ENCODE results near the gene LDB2. TPM values are rescaled to one million over a fixed set of nuclear protein-coding genes. Genes with fewer than 3 reads are reported as not detected.

The LDB2 gene
- total RNA-seq, 1 experiment from 2014 or later, result 8.0 TPM

GRCh38 chr4:16480011-16480410, 418.4 kb downstream of the LDB2 start:
- H3K4me1 ChIP-seq (replicated peaks), result no peaks in the 10 kb centered on the region
- DNase-seq (ENCODE audit: low read depth in 1 of 2, low spot score in 2 of 2), result no peak
- no peaks in the 10 kb centered on the region for H3K27me3 ChIP-seq (replicated peaks)

GRCh38 chr4:16472537-16472936, 425.9 kb downstream of the LDB2 start:
- H3K27ac ChIP-seq, result no peak overlapping the region
- H3K9me3 ChIP-seq (replicated peaks), result no peaks in the 10 kb centered on the region
- no peaks in the 10 kb centered on the region for H3K36me3 ChIP-seq
- DNase-seq (ENCODE audit: low read depth in 1 of 2, low spot score in 2 of 2), result no peak
- H3K27me3 ChIP-seq (replicated peaks), result no peaks in the 10 kb centered on the region
- H3K4me1 ChIP-seq (replicated peaks), result no peaks in the 10 kb centered on the region
- no peak overlapping the region for H3K4me3 ChIP-seq

More at GRCh38 chr4:16480011-16480410, 418.4 kb downstream of the LDB2 start:
- no peak overlapping the region for H3K27ac ChIP-seq
- no peaks in the 10 kb centered on the region for H3K36me3 ChIP-seq
- no peaks in the 10 kb centered on the region for H3K9me3 ChIP-seq (replicated peaks)
- no peak overlapping the region for H3K4me3 ChIP-seq

GRCh38 chr4:16467061-16467460, 431.4 kb downstream of the LDB2 start:
- no peak overlapping the region for H3K4me3 ChIP-seq
- no peaks in the 10 kb centered on the region for H3K36me3 ChIP-seq
- H3K4me1 ChIP-seq (replicated peaks), result no peaks in the 10 kb centered on the region
- no peak overlapping the region for H3K27ac ChIP-seq
- H3K9me3 ChIP-seq (replicated peaks), result no peaks in the 10 kb centered on the region
- H3K27me3 ChIP-seq (replicated peaks), result no peaks in the 10 kb centered on the region
- no peak for DNase-seq (ENCODE audit: low read depth in 1 of 2, low spot score in 2 of 2)

GRCh38 chr4:16466581-16466980, 431.9 kb downstream of the LDB2 start:
- no peaks in the 10 kb centered on the region for H3K27me3 ChIP-seq (replicated peaks)
- H3K4me3 ChIP-seq, result no peak overlapping the region
- H3K27ac ChIP-seq, result no peak overlapping the region
- no peaks in the 10 kb centered on the region for H3K9me3 ChIP-seq (replicated peaks)
- H3K4me1 ChIP-seq (replicated peaks), result no peaks in the 10 kb centered on the region
- no peaks in the 10 kb centered on the region for H3K36me3 ChIP-seq
- no peak for DNase-seq (ENCODE audit: low read depth in 1 of 2, low spot score in 2 of 2)

GRCh38 chr4:16464651-16465050, 433.8 kb downstream of the LDB2 start:
- no peak overlapping the region for H3K4me3 ChIP-seq
- no peaks in the 10 kb centered on the region for H3K9me3 ChIP-seq (replicated peaks)
- DNase-seq (ENCODE audit: low read depth in 1 of 2, low spot score in 2 of 2), result no peak
- no peaks in the 10 kb centered on the region for H3K27me3 ChIP-seq (replicated peaks)
- H3K4me1 ChIP-seq (replicated peaks), result no peaks in the 10 kb centered on the region
- H3K27ac ChIP-seq, result no peak overlapping the region
- H3K36me3 ChIP-seq, result no peaks in the 10 kb centered on the region

GRCh38 chr4:16462656-16463055, 435.8 kb downstream of the LDB2 start:
- no peaks in the 10 kb centered on the region for H3K36me3 ChIP-seq
- no peak overlapping the region for H3K27ac ChIP-seq
- H3K4me1 ChIP-seq (replicated peaks), result no peaks in the 10 kb centered on the region
- no peak overlapping the region for H3K4me3 ChIP-seq
- no peaks in the 10 kb centered on the region for H3K27me3 ChIP-seq (replicated peaks)
- H3K9me3 ChIP-seq (replicated peaks), result no peaks in the 10 kb centered on the region
- DNase-seq (ENCODE audit: low read depth in 1 of 2, low spot score in 2 of 2), result no peak

- Histone ChIP-seq H3K9me3 (replicated peaks) (no peaks in the 10 kb centered on the region), H3K4me3 (no peak overlapping the region), H3K4me1 (replicated peaks) (no peaks in the 10 kb centered on the region), H3K27me3 (replicated peaks) (no peaks in the 10 kb centered on the region), H3K36me3 (no peaks in the 10 kb centered on the region), H3K27ac (no peak overlapping the region)
- no peak for DNase-seq (ENCODE audit: low read depth in 1 of 2, low spot score in 2 of 2)
Measured at GRCh38 chr4:16461362-16461761, 437.1 kb downstream of the LDB2 start.

- H3K36me3 ChIP-seq, result no peaks in the 10 kb centered on the region
- H3K9me3 ChIP-seq (replicated peaks), result no peaks in the 10 kb centered on the region
- no peak for DNase-seq (ENCODE audit: low read depth in 1 of 2, low spot score in 2 of 2)
- H3K4me1 ChIP-seq (replicated peaks), result no peaks in the 10 kb centered on the region
- no peaks in the 10 kb centered on the region for H3K27me3 ChIP-seq (replicated peaks)
- no peak overlapping the region for H3K4me3 ChIP-seq
- H3K27ac ChIP-seq, result no peak overlapping the region
Measured at GRCh38 chr4:16457944-16458343, 440.5 kb downstream of the LDB2 start.

Data from SJSA1 (cell line).